A673 (cell line): ENCODE results near the gene CCDC6.

Experiments used
- EZH2 ChIP-seq: fragments of 200-600 bp; sonication (generic); IDR thresholded peaks from 2 replicates; pipeline ENCODE4 v1.6.1; 2017; ENCODE audit warnings: borderline replicate concordance, low read depth, mild to moderate bottlenecking, mixed read lengths, antibody characterized with exemption, low read length; ENCODE audit not compliant: poor library complexity, severe bottlenecking
- TF ChIP-seq, protein P1 (sequence below): fragments of 300-800, 200-600 bp; sonication (generic); conservative IDR thresholded peaks from 2 replicates; pipeline ENCODE4 v1.5.1; 2017; ENCODE audit warnings: low read depth, mild to moderate bottlenecking, antibody characterized with exemption, low read length, moderate library complexity, mixed read lengths

DNA sequence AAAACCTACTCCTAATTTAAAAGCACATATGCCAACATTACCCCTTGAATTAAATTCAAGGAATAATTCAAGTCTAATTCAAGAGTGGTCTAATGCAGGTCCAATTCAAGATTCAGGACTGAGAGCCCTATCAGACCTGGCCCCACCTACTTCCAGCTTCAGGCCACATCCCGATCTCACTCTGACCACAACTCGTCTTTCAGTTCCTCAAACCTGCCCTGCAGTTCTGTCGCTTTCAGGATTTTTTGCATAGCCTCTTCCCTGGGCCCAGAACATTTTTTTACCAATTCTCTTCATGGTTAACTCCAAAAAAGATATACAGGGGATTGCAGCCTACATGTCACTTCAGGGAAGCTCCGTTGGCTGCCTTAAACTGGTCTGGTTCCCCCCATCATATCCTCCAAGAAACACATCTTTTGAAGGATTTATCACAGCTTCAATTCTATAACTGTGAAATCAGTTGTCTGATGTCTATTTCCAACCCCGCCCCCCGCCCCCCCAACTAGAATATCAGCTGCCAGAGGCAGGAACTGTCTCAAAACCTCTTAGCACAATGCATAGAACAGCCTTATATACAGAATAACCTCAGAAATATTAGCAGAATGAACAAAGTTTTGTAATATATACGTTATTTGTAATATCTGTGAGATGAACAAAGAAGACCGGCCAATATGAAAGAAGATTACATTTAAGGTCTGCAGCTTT, 20.8 kb downstream of the CCDC6 start:
- TF ChIP-seq, protein P1, sequence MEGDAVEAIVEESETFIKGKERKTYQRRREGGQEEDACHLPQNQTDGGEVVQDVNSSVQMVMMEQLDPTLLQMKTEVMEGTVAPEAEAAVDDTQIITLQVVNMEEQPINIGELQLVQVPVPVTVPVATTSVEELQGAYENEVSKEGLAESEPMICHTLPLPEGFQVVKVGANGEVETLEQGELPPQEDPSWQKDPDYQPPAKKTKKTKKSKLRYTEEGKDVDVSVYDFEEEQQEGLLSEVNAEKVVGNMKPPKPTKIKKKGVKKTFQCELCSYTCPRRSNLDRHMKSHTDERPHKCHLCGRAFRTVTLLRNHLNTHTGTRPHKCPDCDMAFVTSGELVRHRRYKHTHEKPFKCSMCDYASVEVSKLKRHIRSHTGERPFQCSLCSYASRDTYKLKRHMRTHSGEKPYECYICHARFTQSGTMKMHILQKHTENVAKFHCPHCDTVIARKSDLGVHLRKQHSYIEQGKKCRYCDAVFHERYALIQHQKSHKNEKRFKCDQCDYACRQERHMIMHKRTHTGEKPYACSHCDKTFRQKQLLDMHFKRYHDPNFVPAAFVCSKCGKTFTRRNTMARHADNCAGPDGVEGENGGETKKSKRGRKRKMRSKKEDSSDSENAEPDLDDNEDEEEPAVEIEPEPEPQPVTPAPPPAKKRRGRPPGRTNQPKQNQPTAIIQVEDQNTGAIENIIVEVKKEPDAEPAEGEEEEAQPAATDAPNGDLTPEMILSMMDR: no peak
- TF ChIP-seq EZH2: no peak
